Lower leg skin (tissue), 4 donors: ENCODE data around the gene FRG2B. TPM values are rescaled to one million over a fixed set of nuclear protein-coding genes. Genes with fewer than 3 reads are reported as not detected.
"Not testable (repeated sequence)": the region's sequence is repeated elsewhere in the genome, so short reads cannot be mapped to it uniquely, and the experiment has no call there.

Experiments
- DNase-seq, 2 donors: peaks; one replicate each; pipeline ENCODE4 v3.0.0-alpha.2; 2019; ENCODE audit warnings: low spot score in 2 of 2
- H3K4me3 ChIP-seq: fragments of 200-600 bp; sonication (generic); 2 replicates; pipeline ENCODE4 v1.5.1; 2017; ENCODE audit warnings: mild to moderate bottlenecking, low read depth; ENCODE audit not compliant: poor library complexity, severe bottlenecking
- CTCF ChIP-seq, 3 donors: fragments of 450-650 bp; IDR thresholded peaks; one replicate each; pipeline ENCODE4 v1.5.1; 2016; ENCODE audit warnings: antibody characterized with exemption in 3 of 3, mild to moderate bottlenecking in 3 of 3, moderate library complexity in 2 of 3
- POLR2A ChIP-seq, 2 donors: fragments of 450-650 bp; IDR thresholded peaks; one replicate each; pipeline ENCODE4 v1.6.1; 2016 to 2017; ENCODE audit warnings: antibody characterized with exemption in 2 of 2, mild to moderate bottlenecking in 1 of 2, moderate library complexity in 1 of 2
- WGBS, 2 donors: methylation state at CpG; one replicate each; pipeline ENCODE4 v1.1.5; 2018; 5-methylcytosine and 5-hydroxymethylcytosine counted together
- intact Hi-C: fragments of 100-400 bp; cut with DNase I; formaldehyde crosslinking; loops from one replicate; pipeline ENCODE4 v1.15.0; 2023; ENCODE audit warnings: low total_unique reads
- total RNA-seq, 4 donors: library from RNA; depleted of rRNA; stranded (reverse); fragments of >200 nt; gene quantifications; one replicate each; pipeline ENCODE4 v1.1.0, GENCODE V29; 2016

FRG2B gene
- total RNA-seq, 4 donors from 2014 or later, result not detected

GRCh38 chr10:133611079-133611478 lies 15.5 kb downstream of the FRG2B start:
- no peak overlapping the region for H3K4me3 ChIP-seq

GRCh38 chr10:133608855-133609254 lies 17.7 kb downstream of the FRG2B start:
- intact Hi-C loops, result no loop called here
- DNase-seq, result no peak
- no peak overlapping the region for H3K4me3 ChIP-seq
- 11 to 30% methylated on average over 3 of the region's 3 CpGs for WGBS, 2 donors
- TF ChIP-seq CTCF (IDR thresholded peaks at IDR 0.05) (no peak), POLR2A (IDR thresholded peaks at IDR 0.05) (no peak)

More at GRCh38 chr10:133611079-133611478, 15.5 kb downstream of the FRG2B start:
- TF ChIP-seq POLR2A (IDR thresholded peaks at IDR 0.05), result no peak
- TF ChIP-seq CTCF (IDR thresholded peaks at IDR 0.05), result no peak
- intact Hi-C loops, result no loop called here
- WGBS, 2 donors, result 53 to 73% methylated on average over 4 of the region's 4 CpGs
- DNase-seq, result no peak

- intact Hi-C loops, DNase-seq, H3K4me3 ChIP-seq: not testable (repeated sequence)
- 70 to 77% methylated on average over 2 of the region's 2 CpGs for WGBS, 2 donors
Observed at GRCh38 chr10:133603434-133603833, 23.2 kb downstream of the FRG2B start.

GRCh38 chr10:133600657-133601056 lies 25.9 kb downstream of the FRG2B start:
- H3K4me3 ChIP-seq, result no peak overlapping the region
- no peak for TF ChIP-seq POLR2A (IDR thresholded peaks at IDR 0.05)
- TF ChIP-seq CTCF (IDR thresholded peaks at IDR 0.05), result no peak
- WGBS, 2 donors, result 54 to 68% methylated on average over 3 of the region's 3 CpGs
- DNase-seq, result no peak
- intact Hi-C loops, result no loop called here

- whole genome bisulfite sequencing, 2 donors, result 73 to 82% methylated on average over 8 of the region's 8 CpGs
- intact Hi-C loops, DNase-seq, H3K4me3 ChIP-seq: not testable (repeated sequence)
Observed at GRCh38 chr10:133599869-133600268, 26.7 kb downstream of the FRG2B start.

GRCh38 chr10:133592716-133593115 lies 33.9 kb downstream of the FRG2B start:
- WGBS, 2 donors, result 75% methylated on average over 6 of the region's 6 CpGs
- intact Hi-C loops, result no loop called here
- DNase-seq, result no peak
- TF ChIP-seq CTCF (IDR thresholded peaks at IDR 0.05), result no peak
- no peak for TF ChIP-seq POLR2A (IDR thresholded peaks at IDR 0.05)
- H3K4me3 ChIP-seq, result no peak overlapping the region

- DNase-seq, result no peak
- WGBS, 2 donors, result 71 to 75% methylated on average over 10 of the region's 10 CpGs
- TF ChIP-seq POLR2A (IDR thresholded peaks at IDR 0.05), result no peak
- no peak for TF ChIP-seq CTCF (IDR thresholded peaks at IDR 0.05)
- intact Hi-C loops, result no loop called here
- no peak overlapping the region for H3K4me3 ChIP-seq
Observed at GRCh38 chr10:133590970-133591359, 35.6 kb downstream of the FRG2B start.
